Measurements from ENCODE around the gene IL9. TPM values are rescaled to one million over a fixed set of nuclear protein-coding genes. Genes with fewer than 3 reads are reported as not detected.

Gene IL9
- total and polyA plus RNA-seq, 2 of the 13 experiments (the other 11 are each of a cell fraction or from before 2014, with no cell fraction given), result not detected

GRCh38 chr5:135930029-135930948 lies 34.6 kb upstream of the IL9 start (continued):
- TF ChIP-seq AKNA (CRISPR knock-in tag; IDR thresholded peaks at IDR 0.05; ENCODE audit: borderline replicate concordance) (no peak), ASH2L (IDR thresholded peaks at IDR 0.05; ENCODE audit: insufficient read length, low read depth, low read length) (peak; percentile 30), ZBTB2 (CRISPR knock-in tag; IDR thresholded peaks at IDR 0.05; ENCODE audit: low read depth) (0 out of 2 replicates have a peak, but pooled peaks have one; percentile 69), ELF3 (CRISPR knock-in tag; IDR thresholded peaks at IDR 0.05) (0 out of 2 replicates have a peak, but pooled peaks have one; percentile 17), PAXIP1 (CRISPR knock-in tag; conservative IDR thresholded peaks at IDR 0.05) (no peak), HOXA7 (CRISPR knock-in tag; IDR thresholded peaks at IDR 0.05) (no peak), ESRRA (CRISPR knock-in tag; IDR thresholded peaks at IDR 0.05; ENCODE audit: low read depth) (no peak), ZBTB26 (CRISPR knock-in tag; IDR thresholded peaks at IDR 0.05; ENCODE audit: borderline replicate concordance) (no peak), ZNF7 (CRISPR knock-in tag; IDR thresholded peaks at IDR 0.05) (no peak), SMC3 (IDR thresholded peaks at IDR 0.05; ENCODE audit: low read length) (no peak), ZSCAN5A (CRISPR knock-in tag; IDR thresholded peaks at IDR 0.05; ENCODE audit: borderline replicate concordance) (0 out of 2 replicates have a peak, but pooled peaks have one; percentile 38), SMAD1 (CRISPR knock-in tag; IDR thresholded peaks at IDR 0.05; ENCODE audit: borderline replicate concordance, low read depth) (no peak)
